ENCODE results near the gene NDOR1.
A peak's percentile ranks its signal among the peaks of the same experiment; 100 is the strongest.

Gene NDOR1

DNA sequence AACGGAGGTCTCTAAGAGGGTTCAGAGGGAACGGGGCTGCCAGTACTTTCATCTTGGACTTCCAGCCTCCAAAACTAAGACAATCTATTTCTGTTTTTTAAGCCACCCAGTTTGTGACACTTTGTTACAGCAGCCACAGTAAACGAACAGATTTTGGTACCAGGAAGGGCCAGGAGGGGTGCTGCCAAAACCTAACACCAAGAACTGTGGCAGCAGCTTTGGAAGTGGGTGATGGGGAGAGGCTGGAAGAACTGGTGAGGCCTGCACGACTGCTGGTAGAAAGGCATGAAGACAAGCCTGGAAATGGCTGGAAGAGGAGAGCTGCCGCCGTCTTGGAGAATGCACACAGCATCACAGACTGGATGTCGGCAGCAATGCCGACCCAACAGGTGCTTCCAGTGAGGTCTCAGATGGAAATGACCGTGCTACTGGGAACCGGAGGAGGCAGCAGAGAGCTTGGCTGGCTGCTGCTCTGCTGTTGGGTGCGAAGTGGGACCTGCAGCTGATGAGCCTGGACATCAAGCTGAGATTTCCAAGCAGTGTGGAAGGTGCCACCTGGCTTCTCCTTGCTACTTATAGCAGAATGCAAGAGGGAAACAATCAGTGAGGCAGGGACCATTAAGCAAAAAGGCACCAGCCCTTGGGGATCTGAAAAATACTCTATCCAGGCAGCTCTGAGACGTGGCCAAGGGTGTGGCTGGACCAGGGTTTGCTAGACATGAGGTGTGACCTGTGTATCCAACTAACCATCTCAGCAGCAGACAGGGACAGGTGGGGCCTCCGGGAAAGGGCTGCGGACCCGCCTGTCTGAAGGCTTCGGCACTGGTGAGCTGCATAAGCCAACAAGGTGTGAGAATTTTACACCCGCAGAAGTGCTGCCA is 29.0 kb upstream of the NDOR1 start:
- ChIA-PET POLR2A (ENCODE audit: low non-redundant PET) (interaction anchor here (0.8 kb wide), 1 partner anchor 67 kb away, joined by 4 read pairs; no protein-coding TSS in a partner anchor), CTCF (interaction anchor here (0.5 to 1.9 kb wide), 24 partner anchors 10 to 294 kb away, joined by 3 to 11 read pairs (median 3); partner anchors contain the start of genes ANAPC2, CYSRT1, RNF224 and SAPCD2)
- TF ChIP-seq, protein P1, sequence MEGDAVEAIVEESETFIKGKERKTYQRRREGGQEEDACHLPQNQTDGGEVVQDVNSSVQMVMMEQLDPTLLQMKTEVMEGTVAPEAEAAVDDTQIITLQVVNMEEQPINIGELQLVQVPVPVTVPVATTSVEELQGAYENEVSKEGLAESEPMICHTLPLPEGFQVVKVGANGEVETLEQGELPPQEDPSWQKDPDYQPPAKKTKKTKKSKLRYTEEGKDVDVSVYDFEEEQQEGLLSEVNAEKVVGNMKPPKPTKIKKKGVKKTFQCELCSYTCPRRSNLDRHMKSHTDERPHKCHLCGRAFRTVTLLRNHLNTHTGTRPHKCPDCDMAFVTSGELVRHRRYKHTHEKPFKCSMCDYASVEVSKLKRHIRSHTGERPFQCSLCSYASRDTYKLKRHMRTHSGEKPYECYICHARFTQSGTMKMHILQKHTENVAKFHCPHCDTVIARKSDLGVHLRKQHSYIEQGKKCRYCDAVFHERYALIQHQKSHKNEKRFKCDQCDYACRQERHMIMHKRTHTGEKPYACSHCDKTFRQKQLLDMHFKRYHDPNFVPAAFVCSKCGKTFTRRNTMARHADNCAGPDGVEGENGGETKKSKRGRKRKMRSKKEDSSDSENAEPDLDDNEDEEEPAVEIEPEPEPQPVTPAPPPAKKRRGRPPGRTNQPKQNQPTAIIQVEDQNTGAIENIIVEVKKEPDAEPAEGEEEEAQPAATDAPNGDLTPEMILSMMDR (conservative IDR thresholded peaks at IDR 0.05; ENCODE audit: low read depth), result peak; percentile 78; the same call in 1 of the 2 replicates
- peak; percentile 65 for DNase-seq (ENCODE audit: low spot score)
- peak overlapping the region; percentile 26 for H3K27ac ChIP-seq

DNA sequence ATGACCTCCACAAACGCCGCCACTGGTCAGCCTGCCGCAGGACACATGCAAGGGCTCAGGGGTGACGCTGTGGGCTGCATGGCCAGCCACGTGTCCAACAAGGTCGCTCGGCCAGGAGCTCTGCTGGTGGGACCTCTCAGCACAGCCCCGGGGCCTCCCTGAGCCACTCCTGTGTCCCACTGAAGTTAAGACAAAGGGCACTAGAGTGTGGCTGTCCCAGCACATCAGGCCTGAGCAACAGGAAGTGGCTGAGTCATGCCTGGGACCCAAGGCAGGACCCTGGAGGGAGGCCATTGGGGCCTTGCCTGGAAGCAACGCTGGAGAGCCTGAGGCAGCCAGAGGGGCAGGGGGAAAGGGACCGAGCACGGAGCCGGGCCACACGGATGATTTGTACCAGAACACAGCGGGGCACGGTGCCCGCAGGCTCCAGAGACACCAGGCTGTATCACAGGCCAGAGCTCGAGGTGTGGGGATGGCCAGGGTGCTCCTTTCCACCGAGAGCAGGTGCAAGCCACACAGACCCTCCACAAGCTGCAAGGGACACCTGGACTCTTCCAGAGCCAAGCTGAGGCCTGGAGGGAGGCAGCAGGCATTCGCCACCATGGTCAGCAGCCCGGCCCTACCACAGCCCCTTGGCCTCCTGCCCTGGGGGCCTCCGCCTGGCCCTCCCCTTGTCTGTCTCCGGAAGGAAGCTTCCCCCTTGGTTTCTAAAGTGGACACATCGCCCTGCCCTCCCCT is 27.1 kb upstream of the NDOR1 start:
- POLR2A ChIA-PET (ENCODE audit: low non-redundant PET), result interaction anchor here (0.5 to 1.0 kb wide), 2 partner anchors 47 to 49 kb away, joined by 3 to 6 read pairs; no protein-coding TSS in a partner anchor
- CTCF ChIA-PET, result interaction anchor here (0.6 to 1.6 kb wide), 4 partner anchors 43 to 188 kb away, joined by 3 to 6 read pairs (median 4); partner anchors contain the start of gene RNF224
- TF ChIP-seq, protein P1 (conservative IDR thresholded peaks at IDR 0.05; ENCODE audit: low read depth), result no peak
- peak overlapping the region; percentile 26 for H3K27ac ChIP-seq
- no peak for DNase-seq (ENCODE audit: low spot score)

DNA sequence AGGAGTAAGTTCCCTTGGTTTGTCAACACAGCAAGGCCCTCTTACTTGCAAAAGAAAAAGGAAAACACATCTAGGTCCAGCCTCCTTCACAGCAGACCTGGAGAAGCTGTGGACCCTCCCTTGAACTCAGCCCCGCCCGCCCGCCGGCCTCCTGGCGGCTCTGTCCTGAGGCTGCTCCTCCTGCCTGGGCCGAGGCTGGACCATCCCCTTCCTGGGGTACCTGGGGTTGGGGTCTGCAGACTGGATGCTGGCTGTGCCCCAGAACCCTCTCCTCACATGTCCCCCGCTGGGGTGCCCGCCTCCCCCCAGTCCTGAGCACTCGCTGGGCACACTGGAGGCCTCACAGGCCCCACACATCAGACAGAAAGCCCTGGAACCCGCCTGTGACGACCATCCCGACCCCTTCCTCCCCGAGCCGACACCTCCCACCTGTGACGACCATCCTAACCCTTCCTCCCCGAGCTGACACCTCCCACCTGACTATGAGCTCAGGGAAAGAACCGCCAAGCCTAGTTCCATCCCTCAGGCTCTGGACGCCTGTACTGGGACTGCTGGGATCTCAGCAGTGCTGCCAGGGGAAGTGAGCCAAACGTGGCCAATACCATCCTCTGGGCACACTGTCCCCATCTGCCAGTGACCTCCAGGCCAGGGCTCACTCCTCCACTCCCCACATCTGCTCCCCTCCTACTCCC is 26.4 kb upstream of the NDOR1 start:
- ChIA-PET POLR2A (ENCODE audit: low non-redundant PET) (interaction anchor here (0.5 to 1.0 kb wide), 2 partner anchors 48 to 50 kb away, joined by 3 to 6 read pairs; no protein-coding TSS in a partner anchor), CTCF (interaction anchor here (0.7 to 1.6 kb wide), 3 partner anchors 48 to 189 kb away, joined by 3 to 6 read pairs (median 4); partner anchors contain the start of gene RNF224)
- H3K27ac ChIP-seq, result peak overlapping the region; percentile 26
- TF ChIP-seq, protein P1 (conservative IDR thresholded peaks at IDR 0.05; ENCODE audit: low read depth), result no peak
- no peak for DNase-seq (ENCODE audit: low spot score)

DNA sequence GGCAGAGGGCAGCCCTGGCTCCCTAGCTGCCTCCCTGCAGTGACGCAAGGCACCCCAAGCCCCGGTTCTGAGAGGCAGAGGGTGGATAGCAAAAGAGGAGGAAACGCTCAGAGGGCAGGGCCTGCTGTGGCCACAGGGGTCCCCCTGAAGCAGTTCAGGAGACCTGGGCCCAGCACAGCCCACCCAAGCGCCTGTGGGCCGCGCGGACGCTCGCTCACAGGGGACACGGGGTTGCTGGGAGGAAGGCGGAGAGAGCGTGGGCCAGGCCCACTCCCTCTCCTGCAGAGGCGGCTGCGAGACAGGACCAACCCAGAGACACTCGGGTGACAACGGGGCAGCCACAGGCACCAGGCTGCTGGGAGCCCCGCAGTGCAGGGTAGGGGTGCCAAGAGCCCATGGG is 25.7 kb upstream of the NDOR1 start:
- ChIA-PET CTCF (no interaction called here), POLR2A (ENCODE audit: low non-redundant PET) (no interaction called here)
- no peak overlapping the region for H3K27ac ChIP-seq
- TF ChIP-seq, protein P1 (conservative IDR thresholded peaks at IDR 0.05; ENCODE audit: low read depth), result no peak
- no peak for DNase-seq (ENCODE audit: low spot score)

DNA sequence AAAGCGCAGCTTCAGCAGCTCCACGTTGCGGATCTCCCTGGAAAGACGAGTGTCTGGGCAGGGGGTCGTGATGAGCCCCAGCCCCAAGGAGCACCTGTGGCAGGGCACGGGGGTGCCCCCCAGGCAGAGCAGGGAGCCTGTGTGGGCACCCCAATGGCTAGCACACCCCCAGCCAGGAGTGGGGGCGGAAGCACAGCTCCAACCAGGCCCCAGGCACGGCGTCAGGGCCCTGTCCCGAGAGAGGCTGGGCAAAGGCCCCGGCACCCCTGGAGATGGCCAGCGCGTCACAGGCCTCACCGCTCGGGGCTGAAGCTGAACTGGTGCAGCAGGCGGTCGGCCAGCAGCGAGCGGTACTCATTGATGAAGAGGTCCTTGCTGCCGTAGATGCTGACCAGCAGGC is 25.0 kb upstream of the NDOR1 start:
- TF ChIP-seq, protein P1 (conservative IDR thresholded peaks at IDR 0.05; ENCODE audit: low read depth), result no peak
- CTCF ChIA-PET, result interaction anchor here (0.5 to 1.2 kb wide), 3 partner anchors 9 to 345 kb away, joined by 3 to 5 read pairs (median 4); partner anchors contain the start of genes RNF224 and TMEM210
- POLR2A ChIA-PET (ENCODE audit: low non-redundant PET), result no interaction called here
- DNase-seq (ENCODE audit: low spot score), result no peak
- no peak overlapping the region for H3K27ac ChIP-seq
